22Rv1 (cell line): ENCODE results near the gene OSBPL2.

Experiments
- ZFX ChIP-seq: fragments of 450-650 bp; IDR thresholded peaks from 2 replicates; pipeline ENCODE4 v1.6.1; 2017; ENCODE audit warnings: antibody characterized with exemption, borderline replicate concordance
- TF ChIP-seq, protein P1 (sequence below): fragments of 450-650 bp; IDR thresholded peaks from 2 replicates; pipeline ENCODE4 v1.5.1; 2017; ENCODE audit warnings: mild to moderate bottlenecking

DNA sequence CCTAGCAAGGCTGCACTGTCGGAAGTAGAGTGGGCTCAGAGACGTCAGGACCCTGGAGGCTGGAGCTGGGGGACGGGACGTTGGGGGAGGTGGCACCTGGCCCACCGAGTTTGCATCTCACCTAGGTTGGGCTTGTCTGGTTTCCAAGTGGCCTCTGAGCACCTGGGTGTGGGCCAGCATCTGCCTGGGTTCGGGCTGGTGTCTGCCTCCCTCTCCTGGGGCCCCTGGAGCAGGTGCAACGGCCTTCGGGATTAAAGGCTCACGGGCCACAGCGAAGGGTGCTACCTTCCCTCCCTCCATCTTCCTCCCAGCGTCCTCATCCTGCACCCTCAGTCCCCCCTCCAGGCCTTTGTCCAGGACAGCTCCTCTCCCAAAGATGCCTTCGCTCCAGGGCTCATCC lies 24.3 kb upstream of the OSBPL2 start:
- TF ChIP-seq, protein P1, sequence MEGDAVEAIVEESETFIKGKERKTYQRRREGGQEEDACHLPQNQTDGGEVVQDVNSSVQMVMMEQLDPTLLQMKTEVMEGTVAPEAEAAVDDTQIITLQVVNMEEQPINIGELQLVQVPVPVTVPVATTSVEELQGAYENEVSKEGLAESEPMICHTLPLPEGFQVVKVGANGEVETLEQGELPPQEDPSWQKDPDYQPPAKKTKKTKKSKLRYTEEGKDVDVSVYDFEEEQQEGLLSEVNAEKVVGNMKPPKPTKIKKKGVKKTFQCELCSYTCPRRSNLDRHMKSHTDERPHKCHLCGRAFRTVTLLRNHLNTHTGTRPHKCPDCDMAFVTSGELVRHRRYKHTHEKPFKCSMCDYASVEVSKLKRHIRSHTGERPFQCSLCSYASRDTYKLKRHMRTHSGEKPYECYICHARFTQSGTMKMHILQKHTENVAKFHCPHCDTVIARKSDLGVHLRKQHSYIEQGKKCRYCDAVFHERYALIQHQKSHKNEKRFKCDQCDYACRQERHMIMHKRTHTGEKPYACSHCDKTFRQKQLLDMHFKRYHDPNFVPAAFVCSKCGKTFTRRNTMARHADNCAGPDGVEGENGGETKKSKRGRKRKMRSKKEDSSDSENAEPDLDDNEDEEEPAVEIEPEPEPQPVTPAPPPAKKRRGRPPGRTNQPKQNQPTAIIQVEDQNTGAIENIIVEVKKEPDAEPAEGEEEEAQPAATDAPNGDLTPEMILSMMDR = no peak
- no peak for TF ChIP-seq ZFX
